Measurements from ENCODE around the gene SLC22A3. TPM values are rescaled to one million over a fixed set of nuclear protein-coding genes. Genes with fewer than 3 reads are reported as not detected.

SLC22A3 gene
- total and polyA plus RNA-seq, 2 of the 13 experiments (the other 11 are each of a cell fraction or from before 2014, with no cell fraction given) = 12.0 to 31.5 TPM

- TF ChIP-seq EP300 (IDR thresholded peaks at IDR 0.05; ENCODE audit: low read depth in 2 of 2, low read length in 2 of 2) (no peak), EP300 (CRISPR knock-in tag; IDR thresholded peaks at IDR 0.05; ENCODE audit: borderline replicate concordance) (no peak), JARID2 (CRISPR knock-in tag; IDR thresholded peaks at IDR 0.05; ENCODE audit: insufficient replicate concordance) (no peak), ZNF350 (CRISPR knock-in tag; IDR thresholded peaks at IDR 0.05; ENCODE audit: borderline replicate concordance, low read depth) (peak; percentile 55; the same call in 1 of the 2 replicates), PTBP1 (IDR thresholded peaks at IDR 0.05; ENCODE audit: low read depth, low read length, poor library complexity, severe bottlenecking) (no peak), DMAP1 (CRISPR knock-in tag; IDR thresholded peaks at IDR 0.05) (no peak), GFI1 (CRISPR knock-in tag; IDR thresholded peaks at IDR 0.05; ENCODE audit: borderline replicate concordance) (no peak), ZNF235 (CRISPR knock-in tag; IDR thresholded peaks at IDR 0.05; ENCODE audit: borderline replicate concordance) (0 out of 2 replicates have a peak, but pooled peaks have one; percentile 36), FOXJ3 (CRISPR knock-in tag; IDR thresholded peaks at IDR 0.05; ENCODE audit: borderline replicate concordance) (no peak), CCDC6 (CRISPR knock-in tag; IDR thresholded peaks at IDR 0.05) (no peak), ZNF605 (CRISPR knock-in tag; IDR thresholded peaks at IDR 0.05) (no peak), GATAD1 (CRISPR knock-in tag; IDR thresholded peaks at IDR 0.05) (peak; percentile 42; the same call in 1 of the 2 replicates), ZNF619 (CRISPR knock-in tag; IDR thresholded peaks at IDR 0.05) (0 out of 2 replicates have a peak, but pooled peaks have one; percentile 53), ZNF629 (CRISPR knock-in tag; conservative IDR thresholded peaks at IDR 0.05) (no peak), PITX1 (CRISPR knock-in tag; IDR thresholded peaks at IDR 0.05) (0 out of 2 replicates have a peak, but pooled peaks have one; percentile 51), SPEN (CRISPR knock-in tag; IDR thresholded peaks at IDR 0.05; ENCODE audit: low read depth) (0 out of 2 replicates have a peak, but pooled peaks have one; percentile 37), SMAD9 (CRISPR knock-in tag; IDR thresholded peaks at IDR 0.05) (no peak), ZNF549 (CRISPR knock-in tag; IDR thresholded peaks at IDR 0.05) (no peak), KDM5B (CRISPR knock-in tag; IDR thresholded peaks at IDR 0.05; ENCODE audit: borderline replicate concordance) (no peak; the same call in 1 of the 2 replicates)
- TF ChIP-seq, protein P1, sequence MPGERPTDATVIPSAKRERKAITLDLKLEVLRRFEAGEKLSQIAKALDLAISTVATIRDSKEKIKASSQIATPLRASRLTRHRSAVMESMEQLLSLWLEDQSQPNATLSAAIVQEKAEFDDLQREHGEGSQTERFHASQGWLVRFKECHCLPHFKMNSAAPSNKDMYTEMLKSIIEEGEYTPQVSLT (CRISPR knock-in tag; IDR thresholded peaks at IDR 0.05; ENCODE audit: borderline replicate concordance, low read depth) = no peak
- TF ChIP-seq, protein P2, sequence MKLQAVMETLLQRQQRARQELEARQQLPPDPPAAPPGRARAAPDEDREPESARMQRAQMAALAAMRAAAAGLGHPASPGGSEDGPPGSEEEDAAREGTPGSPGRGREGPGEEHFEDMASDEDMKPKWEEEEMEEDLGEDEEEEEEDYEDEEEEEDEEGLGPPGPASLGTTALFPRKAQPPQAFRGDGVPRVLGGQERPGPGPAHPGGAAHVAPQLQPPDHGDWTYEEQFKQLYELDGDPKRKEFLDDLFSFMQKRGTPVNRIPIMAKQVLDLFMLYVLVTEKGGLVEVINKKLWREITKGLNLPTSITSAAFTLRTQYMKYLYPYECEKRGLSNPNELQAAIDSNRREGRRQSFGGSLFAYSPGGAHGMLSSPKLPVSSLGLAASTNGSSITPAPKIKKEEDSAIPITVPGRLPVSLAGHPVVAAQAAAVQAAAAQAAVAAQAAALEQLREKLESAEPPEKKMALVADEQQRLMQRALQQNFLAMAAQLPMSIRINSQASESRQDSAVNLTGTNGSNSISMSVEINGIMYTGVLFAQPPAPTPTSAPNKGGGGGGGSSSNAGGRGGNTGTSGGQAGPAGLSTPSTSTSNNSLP (IDR thresholded peaks at IDR 0.05; ENCODE audit: low read depth, low read length) = peak; percentile 28; the same call in 1 of the 2 replicates
- TF ChIP-seq, protein P3, sequence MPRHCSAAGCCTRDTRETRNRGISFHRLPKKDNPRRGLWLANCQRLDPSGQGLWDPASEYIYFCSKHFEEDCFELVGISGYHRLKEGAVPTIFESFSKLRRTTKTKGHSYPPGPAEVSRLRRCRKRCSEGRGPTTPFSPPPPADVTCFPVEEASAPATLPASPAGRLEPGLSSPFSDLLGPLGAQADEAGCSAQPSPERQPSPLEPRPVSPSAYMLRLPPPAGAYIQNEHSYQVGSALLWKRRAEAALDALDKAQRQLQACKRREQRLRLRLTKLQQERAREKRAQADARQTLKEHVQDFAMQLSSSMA (CRISPR knock-in tag; IDR thresholded peaks at IDR 0.05) = no peak
- TF ChIP-seq, protein P4, sequence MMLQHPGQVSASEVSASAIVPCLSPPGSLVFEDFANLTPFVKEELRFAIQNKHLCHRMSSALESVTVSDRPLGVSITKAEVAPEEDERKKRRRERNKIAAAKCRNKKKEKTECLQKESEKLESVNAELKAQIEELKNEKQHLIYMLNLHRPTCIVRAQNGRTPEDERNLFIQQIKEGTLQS (CRISPR knock-in tag; IDR thresholded peaks at IDR 0.05) = 0 out of 2 replicates have a peak, but pooled peaks have one; percentile 27
Measured at GRCh38 chr6:160455541-160456213, 107.5 kb downstream of the SLC22A3 start (continued).

All from HepG2 (cell line).